Mesenchymal stem cell (in vitro differentiated cells and primary cell): ENCODE results near the gene OPCML.

ENCODE experiments used
- DNase-seq: peaks from one replicate; pipeline ENCODE4 v3.0.0-alpha.2; 2013
- H2AFZ ChIP-seq: one replicate; pipeline ENCODE4 v1.6.1; 2013; ENCODE audit warnings: low read depth, mild to moderate bottlenecking, control low read depth, inconsistent platforms, low read length, moderate library complexity
- H2AK5ac ChIP-seq: 2 replicates; pipeline ENCODE4 v1.6.1; 2013; ENCODE audit warnings: low read length, moderate library complexity, mild to moderate bottlenecking, inconsistent platforms; ENCODE audit not compliant: severe bottlenecking
- H2BK120ac ChIP-seq: one replicate; pipeline ENCODE4 v1.6.1; 2013; ENCODE audit warnings: low read depth, mild to moderate bottlenecking, inconsistent platforms, low read length, moderate library complexity
- H2BK12ac ChIP-seq, 2 experiments: one replicate each; pipeline ENCODE4 v1.6.1; 2013; ENCODE audit warnings: inconsistent platforms in 2 of 2, low read length in 2 of 2, mild to moderate bottlenecking in 2 of 2, moderate library complexity in 2 of 2, control low read depth in 1 of 2
- H2BK15ac ChIP-seq: one replicate; pipeline ENCODE4 v1.6.1; 2013; ENCODE audit warnings: mild to moderate bottlenecking, low read depth, inconsistent platforms; ENCODE audit not compliant: poor library complexity, severe bottlenecking
- H2BK5ac ChIP-seq: 2 replicates; pipeline ENCODE4 v1.6.1; 2013; ENCODE audit warnings: low read depth, mild to moderate bottlenecking, low read length, control low read depth, inconsistent platforms; ENCODE audit not compliant: poor library complexity, severe bottlenecking
- H3K14ac ChIP-seq, 2 experiments: one replicate each; pipeline ENCODE4 v1.6.1; 2013; ENCODE audit warnings: inconsistent platforms in 2 of 2, low read length in 2 of 2, control low read depth in 1 of 2, mild to moderate bottlenecking in 1 of 2, moderate library complexity in 1 of 2
- H3K18ac ChIP-seq, 2 experiments: one replicate each; pipeline ENCODE4 v1.6.1; 2013; ENCODE audit warnings: inconsistent platforms in 2 of 2, low read length in 2 of 2, control low read depth in 1 of 2, low read depth in 1 of 2, mild to moderate bottlenecking in 1 of 2
- H3K23ac ChIP-seq, 2 experiments: one replicate each; pipeline ENCODE4 v1.6.1; 2013; ENCODE audit warnings: inconsistent platforms in 2 of 2, low read length in 2 of 2, mild to moderate bottlenecking in 2 of 2, moderate library complexity in 2 of 2, control low read depth in 1 of 2
- H3K27ac ChIP-seq: 2 replicates; pipeline ENCODE4 v1.5.1; 2013; ENCODE audit warnings: mild to moderate bottlenecking, moderate library complexity, low read length, control low read depth, inconsistent platforms; ENCODE audit not compliant: poor library complexity, severe bottlenecking
- H3K27me3 ChIP-seq, 2 experiments: 2 replicates each; pipeline versions ENCODE4 v1.6.1 to v1.7.0; 2013; ENCODE audit warnings: low read length in 2 of 2, mild to moderate bottlenecking in 2 of 2, moderate library complexity in 2 of 2, control low read depth in 1 of 2, inconsistent platforms in 1 of 2; ENCODE audit not compliant: control insufficient read depth in 1 of 2, insufficient read depth in 1 of 2
- H3K36me3 ChIP-seq, 2 experiments: 2 replicates each; pipeline versions ENCODE4 v1.6.1 to v1.7.0; 2013; ENCODE audit warnings: low read length in 2 of 2, control low read depth in 1 of 2, inconsistent platforms in 1 of 2, low read depth in 1 of 2, mild to moderate bottlenecking in 1 of 2; ENCODE audit not compliant: insufficient read depth in 2 of 2, control insufficient read depth in 1 of 2
- H3K4ac ChIP-seq, 2 experiments: one replicate each; pipeline ENCODE4 v1.6.1; 2013; ENCODE audit warnings: inconsistent platforms in 2 of 2, low read length in 2 of 2, mild to moderate bottlenecking in 2 of 2, moderate library complexity in 2 of 2, control low read depth in 1 of 2, low read depth in 1 of 2
- H3K4me1 ChIP-seq: 2 replicates; pipeline ENCODE4 v1.6.1; 2013; ENCODE audit warnings: low read depth, low read length, control low read depth; ENCODE audit not compliant: control insufficient read depth, insufficient read depth
- H3K4me2 ChIP-seq: 2 replicates; pipeline ENCODE4 v1.6.1; 2013; ENCODE audit warnings: low read length, mild to moderate bottlenecking, inconsistent platforms; ENCODE audit not compliant: poor library complexity, severe bottlenecking
- H3K4me3 ChIP-seq, 2 experiments: 2 replicates each; pipeline versions ENCODE4 v1.5.1 to v1.7.0; 2013; ENCODE audit warnings: low read length in 2 of 2, mild to moderate bottlenecking in 2 of 2, control low read depth in 1 of 2, low read depth in 1 of 2; ENCODE audit not compliant: insufficient read depth in 1 of 2
- H3K79me1 ChIP-seq: replicated peaks from 2 replicates; pipeline ENCODE4 v1.6.1; 2013; ENCODE audit warnings: mild to moderate bottlenecking, control low read depth, low read length, inconsistent platforms; ENCODE audit not compliant: poor library complexity, severe bottlenecking
- H3K9ac ChIP-seq: 2 replicates; pipeline ENCODE4 v1.7.0; 2013; ENCODE audit warnings: mild to moderate bottlenecking, low read length, moderate library complexity
- H3K9me3 ChIP-seq: 2 replicates; pipeline ENCODE4 v1.7.0; 2013; ENCODE audit warnings: mild to moderate bottlenecking, low read length; ENCODE audit not compliant: control insufficient read depth
- H4K8ac ChIP-seq: one replicate; pipeline ENCODE4 v1.6.1; 2013; ENCODE audit warnings: inconsistent platforms, mild to moderate bottlenecking, low read length, moderate library complexity
- H4K91ac ChIP-seq: one replicate; pipeline ENCODE4 v1.6.1; 2013; ENCODE audit warnings: mild to moderate bottlenecking, low read length, inconsistent platforms
- WGBS: methylation state at CpG from one replicate; pipeline ENCODE4 v1.1.7; 2013; ENCODE audit warnings: mixed read lengths; 5-methylcytosine and 5-hydroxymethylcytosine counted together

Gene OPCML

GRCh38 chr11:133023232-133023631, 509.1 kb downstream of the OPCML start:
- H3K14ac ChIP-seq = no peak overlapping the region
- H2BK12ac ChIP-seq = no peak overlapping the region
- 92% methylated on average over 4 of the region's 9 CpGs for WGBS
- H3K18ac ChIP-seq = no peak overlapping the region
- no peak overlapping the region for H2BK120ac ChIP-seq
- H2BK5ac ChIP-seq = no peak overlapping the region
- no peak overlapping the region for H2AFZ ChIP-seq
- no peaks in the 10 kb centered on the region for H3K9me3 ChIP-seq
- no peak overlapping the region for H2AK5ac ChIP-seq
- no peak overlapping the region for H2BK15ac ChIP-seq
- H3K36me3 ChIP-seq = no peaks in the 10 kb centered on the region
- no peak overlapping the region for H3K23ac ChIP-seq
- no peak overlapping the region for H4K8ac ChIP-seq
- H3K4ac ChIP-seq = no peak overlapping the region
- H3K27ac ChIP-seq = no peak overlapping the region
- no peak overlapping the region for H3K4me2 ChIP-seq
- H3K4me1 ChIP-seq = no peaks in the 10 kb centered on the region
- no peak overlapping the region for H3K9ac ChIP-seq
- DNase-seq = no peak
- no peak overlapping the region for H3K4me3 ChIP-seq
- H4K91ac ChIP-seq = no peak overlapping the region
- H3K79me1 ChIP-seq = no peaks in the 10 kb centered on the region
- H3K27me3 ChIP-seq = peaks cover 0 to 4% of the 10 kb centered on the region in 2 experiments

DNA sequence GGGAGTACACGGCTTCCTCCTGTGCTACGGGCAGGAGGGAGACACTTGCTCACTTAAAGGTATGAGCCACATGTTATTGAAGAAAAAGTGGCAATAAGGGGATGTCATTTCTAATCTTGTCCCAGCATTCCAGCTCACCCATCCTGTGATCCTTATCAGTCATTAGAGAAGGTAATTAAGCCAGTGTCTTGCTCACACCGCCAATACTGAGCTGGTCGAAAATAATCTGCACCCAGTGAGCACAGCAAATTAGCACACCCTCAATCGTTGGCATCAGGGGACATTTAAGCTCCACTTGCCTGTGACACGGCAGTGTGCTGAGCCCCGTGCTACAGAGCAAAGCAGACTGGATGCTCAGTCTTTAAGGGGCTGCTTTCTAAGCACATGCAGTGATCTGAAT, 510.7 kb downstream of the OPCML start:
- WGBS = 74% methylated on average over 6 of the region's 7 CpGs

DNA sequence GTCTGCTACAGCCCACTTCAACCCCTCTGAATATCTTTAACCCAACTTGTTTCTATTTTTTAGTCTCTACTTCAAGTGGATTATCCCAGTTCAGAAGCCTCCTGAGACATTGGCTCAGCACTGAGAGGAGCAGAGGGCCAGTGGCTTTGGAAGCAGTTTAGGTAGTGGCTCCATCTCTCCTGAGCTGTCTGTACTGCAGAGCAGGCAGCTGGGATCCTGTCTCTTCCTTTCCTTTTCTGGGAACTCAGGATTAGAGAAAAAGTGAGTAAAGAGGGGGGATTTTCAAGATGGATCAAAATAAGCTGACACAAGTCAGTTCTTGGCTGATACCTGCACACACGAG, 512.0 kb downstream of the OPCML start:
- no peak overlapping the region for H3K18ac ChIP-seq
- H3K4ac ChIP-seq = no peak overlapping the region
- no peak overlapping the region for H4K91ac ChIP-seq
- no peak overlapping the region for H2BK120ac ChIP-seq
- H2BK12ac ChIP-seq = no peak overlapping the region
- H3K4me2 ChIP-seq = no peak overlapping the region
- no peak overlapping the region for H3K23ac ChIP-seq
- H3K4me1 ChIP-seq = no peaks in the 10 kb centered on the region
- H3K9me3 ChIP-seq = no peaks in the 10 kb centered on the region
- WGBS = 67% methylated on average over 1 of the region's 1 CpG
- peaks cover 0 to 4% of the 10 kb centered on the region in 2 experiments for H3K27me3 ChIP-seq
- H2AK5ac ChIP-seq = no peak overlapping the region
- H3K9ac ChIP-seq = no peak overlapping the region
- H2BK15ac ChIP-seq = no peak overlapping the region
- no peak overlapping the region for H3K4me3 ChIP-seq
- H4K8ac ChIP-seq = no peak overlapping the region
- H3K79me1 ChIP-seq = no peaks in the 10 kb centered on the region
- no peaks in the 10 kb centered on the region for H3K36me3 ChIP-seq
- no peak overlapping the region for H2BK5ac ChIP-seq
- no peak overlapping the region for H2AFZ ChIP-seq
- H3K27ac ChIP-seq = no peak overlapping the region
- H3K14ac ChIP-seq = no peak overlapping the region
- DNase-seq = no peak

More for the DNA sequence above, 510.7 kb downstream of the OPCML start:
- H3K4me3 ChIP-seq = no peak overlapping the region
- H3K9me3 ChIP-seq = no peaks in the 10 kb centered on the region
- H3K27ac ChIP-seq = no peak overlapping the region
- no peak overlapping the region for H4K8ac ChIP-seq
- H3K27me3 ChIP-seq = peaks cover 0 to 4% of the 10 kb centered on the region in 2 experiments
- DNase-seq = no peak
- no peak overlapping the region for H3K4ac ChIP-seq
- H3K23ac ChIP-seq = no peak overlapping the region
- H3K9ac ChIP-seq = no peak overlapping the region
- no peak overlapping the region for H3K4me2 ChIP-seq
- H3K14ac ChIP-seq = no peak overlapping the region
- no peak overlapping the region for H2BK5ac ChIP-seq
- no peak overlapping the region for H2BK120ac ChIP-seq
- no peak overlapping the region for H2AFZ ChIP-seq
- H2AK5ac ChIP-seq = no peak overlapping the region
- no peaks in the 10 kb centered on the region for H3K4me1 ChIP-seq
- H3K79me1 ChIP-seq = no peaks in the 10 kb centered on the region
- H2BK12ac ChIP-seq = no peak overlapping the region
- H3K36me3 ChIP-seq = no peaks in the 10 kb centered on the region
- H4K91ac ChIP-seq = no peak overlapping the region
- no peak overlapping the region for H3K18ac ChIP-seq
- no peak overlapping the region for H2BK15ac ChIP-seq

GRCh38 chr11:133019545-133020371, 512.5 kb downstream of the OPCML start:
- no peak overlapping the region for H2BK12ac ChIP-seq
- no peak overlapping the region for H3K23ac ChIP-seq
- no peak overlapping the region for H3K14ac ChIP-seq
- no peak overlapping the region for H2AK5ac ChIP-seq
- H3K4me3 ChIP-seq = no peak overlapping the region
- no peak overlapping the region for H2BK5ac ChIP-seq
- no peaks in the 10 kb centered on the region for H3K36me3 ChIP-seq
- H2BK15ac ChIP-seq = no peak overlapping the region
- H3K79me1 ChIP-seq = no peaks in the 10 kb centered on the region
- H3K27ac ChIP-seq = no peak overlapping the region
- H4K8ac ChIP-seq = no peak overlapping the region
- H2AFZ ChIP-seq = no peak overlapping the region
- no peak overlapping the region for H4K91ac ChIP-seq
- H3K9me3 ChIP-seq = no peaks in the 10 kb centered on the region
- no peaks in the 10 kb centered on the region for H3K4me1 ChIP-seq
- H3K4ac ChIP-seq = no peak overlapping the region
- DNase-seq = no peak
- peaks cover 0 to 4% of the 10 kb centered on the region in 2 experiments for H3K27me3 ChIP-seq
- H3K18ac ChIP-seq = no peak overlapping the region
- no peak overlapping the region for H3K4me2 ChIP-seq
- H3K9ac ChIP-seq = no peak overlapping the region
- H2BK120ac ChIP-seq = no peak overlapping the region
- WGBS = 87% methylated on average over 17 of the region's 17 CpGs
